ENCODE measurements around the gene MCEMP1.
"Not testable (repeated sequence)": the region's sequence is repeated elsewhere in the genome, so short reads cannot be mapped to it uniquely, and the experiment has no call there.

Gene MCEMP1

DNA sequence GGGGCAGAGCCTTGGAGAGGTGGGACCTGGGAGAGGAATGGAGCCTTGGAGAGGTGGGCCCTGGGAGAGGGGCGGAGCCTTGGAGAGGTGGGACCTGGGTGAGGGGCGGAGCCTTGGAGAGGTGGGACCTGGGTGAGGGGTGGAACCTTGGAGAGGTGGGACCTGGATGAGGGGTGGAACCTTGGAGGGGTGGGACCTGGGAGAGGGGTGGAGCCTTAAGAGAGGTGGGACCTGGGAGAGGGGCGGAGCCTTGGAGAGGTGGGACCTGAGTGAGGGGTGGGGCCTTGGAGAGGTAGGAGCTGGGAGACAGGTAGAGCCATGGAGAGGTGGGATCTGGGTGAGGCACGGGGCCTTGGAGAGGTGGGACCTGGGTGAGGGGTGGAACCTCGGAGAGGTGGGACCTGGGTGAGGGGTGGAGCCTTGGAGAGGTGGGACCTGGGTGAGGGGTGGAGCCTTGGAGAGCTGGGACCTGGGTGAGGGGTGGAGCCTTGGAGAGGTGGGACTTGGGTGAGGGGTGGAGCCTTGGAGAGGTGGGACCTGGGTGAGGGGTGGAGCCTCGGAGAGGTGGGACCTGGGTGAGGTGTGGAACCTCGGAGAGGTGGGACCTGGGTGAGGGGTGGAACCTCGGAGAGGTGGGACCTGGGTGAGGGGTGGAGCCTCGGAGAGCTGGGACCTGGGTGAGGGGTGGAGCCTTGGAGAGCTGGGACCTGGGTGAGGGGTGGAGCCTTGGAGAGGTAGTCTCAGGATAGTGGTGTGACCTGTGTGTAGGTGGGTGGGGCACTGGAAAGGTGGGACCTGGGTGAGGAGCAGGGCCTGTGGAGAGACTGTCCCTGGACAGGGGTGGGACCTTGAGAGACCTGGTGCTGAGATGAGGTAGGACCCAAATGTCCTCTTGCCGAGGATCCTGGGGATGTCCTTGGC, 33.0 kb upstream of the MCEMP1 start:
- not testable (repeated sequence) for DNase-seq (ENCODE audit: low spot score)

DNA sequence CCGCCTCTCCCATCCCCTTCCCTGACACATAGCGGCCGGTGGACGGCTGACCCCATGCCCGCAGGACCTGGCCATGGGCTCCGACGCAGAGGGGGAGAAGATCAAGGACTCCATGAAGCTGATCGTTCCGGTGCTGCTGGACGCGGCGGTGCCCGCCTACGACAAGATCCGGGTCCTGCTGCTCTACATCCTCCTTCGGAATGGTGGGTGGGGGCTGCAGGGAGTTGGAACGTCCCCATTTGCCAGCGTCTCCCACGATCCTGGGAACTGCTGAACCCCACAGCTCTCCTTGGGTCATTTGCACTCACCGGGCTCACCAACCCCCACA, 32.4 kb upstream of the MCEMP1 start:
- no peak for DNase-seq (ENCODE audit: low spot score)

DNA sequence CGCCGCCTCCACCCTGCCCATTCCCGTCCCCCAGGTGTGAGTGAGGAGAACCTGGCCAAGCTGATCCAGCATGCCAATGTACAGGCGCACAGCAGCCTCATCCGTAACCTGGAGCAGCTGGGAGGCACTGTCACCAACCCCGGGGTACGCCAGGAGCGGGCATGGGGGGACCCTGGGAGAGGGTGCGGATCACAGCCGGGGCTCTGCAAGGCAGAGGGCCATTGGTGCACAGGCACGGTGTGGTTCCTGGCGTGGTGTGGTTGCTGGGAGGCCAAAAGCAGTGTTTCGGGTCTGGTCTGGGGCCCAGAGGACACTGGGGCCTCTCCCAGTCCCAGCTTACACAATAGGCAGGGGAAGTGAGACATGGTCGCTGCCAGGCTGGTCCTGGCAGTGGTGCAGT, 31.7 kb upstream of the MCEMP1 start:
- DNase-seq (ENCODE audit: low spot score), result no peak

DNA sequence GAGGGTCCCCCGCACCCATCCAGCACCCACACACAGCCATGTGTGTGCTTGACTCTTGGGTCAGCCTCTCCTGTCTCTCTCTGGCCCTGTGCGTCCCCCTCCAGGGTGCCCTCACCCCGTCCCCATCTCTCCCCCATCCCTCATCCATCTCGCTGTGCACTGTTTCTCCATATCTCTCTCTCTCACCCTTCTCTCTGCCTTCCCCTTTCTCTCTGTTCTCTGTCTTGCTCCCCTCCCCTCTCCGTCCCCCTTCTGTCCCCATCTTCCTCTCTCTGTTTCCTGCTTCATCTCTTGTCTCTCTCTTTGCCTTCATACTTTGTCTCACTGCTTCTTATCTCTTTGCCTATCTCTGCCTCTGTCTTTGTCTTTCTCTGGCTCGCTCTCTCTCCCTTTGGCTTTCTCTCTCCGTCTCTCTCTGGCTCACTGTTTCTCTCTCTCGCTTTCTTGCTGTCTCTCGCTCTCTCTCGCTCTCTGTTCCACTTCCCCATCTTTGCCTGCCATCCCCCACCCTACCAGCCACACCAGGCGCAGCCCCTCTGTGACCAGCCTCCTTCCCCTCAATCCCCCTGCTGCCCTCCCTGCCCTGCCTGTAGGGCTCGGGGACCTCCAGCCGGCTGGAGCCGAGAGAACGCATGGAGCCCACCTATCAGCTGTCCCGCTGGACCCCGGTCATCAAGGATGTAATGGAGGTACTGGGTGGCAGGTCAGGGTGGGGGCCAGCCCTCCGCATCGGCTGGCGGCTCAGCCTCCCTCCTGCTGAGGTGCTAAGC, 31.0 kb upstream of the MCEMP1 start:
- no peak for DNase-seq (ENCODE audit: low spot score)

DNA sequence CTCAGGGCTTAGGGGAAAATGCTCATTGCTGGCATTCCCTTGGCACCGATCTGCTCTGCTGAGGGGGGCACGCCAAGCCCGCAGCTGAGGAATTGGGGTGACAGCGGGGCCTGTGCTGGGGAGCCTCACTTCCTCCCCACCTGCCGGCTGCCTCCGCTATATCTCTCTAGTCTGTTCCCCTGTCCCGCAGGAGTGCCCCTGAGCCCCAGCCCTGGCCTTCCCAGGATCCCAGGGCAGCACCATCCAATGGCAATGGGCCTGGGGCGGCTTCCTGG, 30.5 kb upstream of the MCEMP1 start:
- no peak for DNase-seq (ENCODE audit: low spot score)

DNA sequence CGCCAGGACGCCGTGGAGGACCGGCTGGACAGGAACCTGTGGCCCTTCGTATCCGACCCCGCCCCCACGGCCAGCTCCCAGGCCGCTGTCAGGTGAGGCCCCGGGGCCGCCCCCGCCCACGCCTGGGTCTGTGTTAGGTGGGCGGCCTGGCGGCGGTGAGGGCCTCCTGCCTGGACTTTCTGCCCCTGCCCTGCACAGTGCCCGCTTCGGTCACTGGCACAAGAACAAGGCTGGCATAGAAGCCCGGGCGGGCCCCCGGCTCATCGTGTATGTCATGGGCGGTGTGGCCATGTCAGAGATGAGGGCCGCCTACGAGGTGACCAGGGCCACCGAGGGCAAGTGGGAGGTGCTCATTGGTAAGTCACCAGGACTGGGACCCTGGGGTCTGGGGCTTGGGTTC, 29.7 kb upstream of the MCEMP1 start:
- no peak for DNase-seq (ENCODE audit: low spot score)

DNA sequence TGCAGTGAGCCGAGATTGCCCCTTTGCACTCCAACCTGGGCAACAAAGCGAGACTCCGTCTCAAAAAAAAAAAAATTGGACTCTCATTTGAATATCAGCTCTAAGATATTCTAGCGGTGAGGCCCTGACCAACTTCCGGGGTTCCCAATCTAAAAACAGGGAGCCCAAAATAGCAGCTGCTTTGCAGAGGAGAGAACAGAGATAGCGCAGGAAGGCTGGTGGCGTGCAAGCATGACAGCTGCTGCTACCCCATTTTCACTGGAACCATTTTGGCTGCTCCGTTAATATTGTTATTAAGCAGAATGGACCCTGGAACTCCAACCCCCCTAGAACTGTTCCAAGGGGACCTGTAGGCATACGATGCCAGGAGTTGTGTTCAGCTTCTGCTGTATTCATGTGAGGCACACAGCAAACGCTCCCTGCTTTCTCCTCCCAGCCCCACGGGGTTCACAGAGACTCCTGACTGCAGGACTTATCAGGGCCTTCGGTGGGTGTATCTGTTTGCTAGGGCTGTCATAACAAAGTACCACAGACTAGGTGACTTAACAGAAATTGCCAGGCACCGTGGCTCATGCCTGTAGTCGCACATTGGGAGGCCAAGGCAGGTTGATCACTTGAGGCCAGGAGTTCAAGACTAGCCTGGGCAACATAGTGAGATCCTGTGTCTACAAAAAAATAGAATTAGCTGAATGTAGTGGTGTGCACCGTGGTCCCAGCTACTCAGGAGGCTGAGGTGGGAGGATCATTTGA, 28.4 kb upstream of the MCEMP1 start:
- no peak for DNase-seq (ENCODE audit: low spot score)

DNA sequence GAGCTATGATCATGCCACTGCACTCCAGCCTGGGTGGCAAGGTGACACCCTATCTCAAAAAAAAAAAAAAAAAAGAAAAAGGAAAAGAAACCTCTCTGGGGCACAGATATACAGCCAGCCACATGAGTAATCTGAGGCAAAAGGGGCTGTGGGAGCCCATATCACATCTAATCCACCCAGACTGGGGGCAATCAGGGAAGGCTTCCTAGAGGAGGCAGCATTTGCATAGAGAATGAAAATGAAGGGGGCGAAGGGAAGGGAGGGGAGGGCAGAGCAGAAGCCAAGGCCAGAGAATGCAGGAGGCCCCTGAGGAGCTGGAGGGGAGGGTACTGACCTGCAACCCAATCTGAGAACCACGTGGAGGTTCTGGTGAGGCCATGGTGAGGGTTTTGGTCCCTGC, 26.7 kb upstream of the MCEMP1 start:
- DNase-seq (ENCODE audit: low spot score), result no peak

DNA sequence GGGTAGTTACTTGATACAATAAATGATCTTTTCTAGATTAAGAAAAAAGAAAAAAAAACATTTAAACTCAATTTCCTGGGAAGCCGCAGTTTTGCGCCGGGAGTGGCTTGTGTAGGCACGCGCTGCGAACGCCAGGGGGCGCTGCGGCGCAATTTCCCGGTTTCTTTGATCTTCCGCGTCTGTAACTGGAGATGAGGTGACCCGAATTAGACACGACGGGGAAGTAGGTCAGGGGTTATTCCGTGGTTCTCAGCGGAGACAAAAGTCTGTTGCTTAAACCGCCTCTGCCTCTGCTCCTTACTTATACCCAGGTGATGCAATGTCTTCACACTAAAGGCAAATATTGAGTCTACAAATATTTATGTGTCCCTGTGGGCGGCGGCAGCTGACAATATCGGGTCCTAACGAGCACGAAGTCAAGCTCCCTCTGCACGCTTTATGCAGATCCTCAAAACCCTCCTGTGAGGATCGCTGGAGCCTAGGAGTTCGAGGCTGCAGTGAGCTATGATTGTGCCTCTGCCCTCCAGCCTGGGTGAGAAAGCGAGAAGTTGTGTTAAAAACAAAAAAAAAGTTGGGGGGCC, 24.7 kb upstream of the MCEMP1 start:
- peak; percentile 46 for DNase-seq (ENCODE audit: low spot score)

DNA sequence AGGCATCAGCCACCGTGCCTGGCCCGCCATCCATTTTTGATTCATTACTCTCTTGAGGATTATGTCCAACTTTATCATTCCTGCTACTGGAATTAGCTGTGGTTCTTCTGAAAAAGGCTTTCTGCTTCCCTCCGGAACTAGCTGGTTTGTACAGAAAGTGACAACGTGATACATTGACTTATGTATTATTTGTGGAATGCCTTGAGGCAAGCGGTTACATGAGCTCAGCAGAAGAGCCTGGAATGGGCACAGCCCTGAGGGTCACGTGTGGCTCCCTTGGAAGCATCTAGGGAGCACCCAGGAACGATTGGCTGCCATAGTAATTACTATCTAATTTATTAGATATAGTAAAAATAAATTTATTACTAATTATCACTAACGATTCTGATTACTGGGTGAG, 22.5 kb upstream of the MCEMP1 start:
- DNase-seq (ENCODE audit: low spot score), result no peak

DNA sequence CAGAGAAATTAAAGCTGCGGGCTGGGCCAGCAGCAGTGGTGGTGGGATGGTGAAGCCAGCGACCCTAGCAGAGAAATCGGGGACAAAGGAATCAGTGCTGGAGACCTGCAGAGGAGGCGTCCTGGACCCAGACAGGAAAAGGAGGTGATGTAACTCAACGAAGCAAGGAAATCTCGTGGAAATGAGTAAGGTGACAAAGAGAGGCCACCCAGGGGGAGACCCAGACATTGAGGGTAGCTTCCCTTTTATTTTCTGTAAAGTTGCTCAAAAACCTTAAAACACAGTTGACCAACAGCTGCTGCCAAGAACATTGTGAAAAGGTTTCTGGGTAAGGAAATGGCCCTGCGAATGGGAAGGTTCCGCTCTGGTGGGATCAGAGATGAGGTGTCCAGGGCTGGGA, 21.3 kb upstream of the MCEMP1 start:
- no peak for DNase-seq (ENCODE audit: low spot score)

DNA sequence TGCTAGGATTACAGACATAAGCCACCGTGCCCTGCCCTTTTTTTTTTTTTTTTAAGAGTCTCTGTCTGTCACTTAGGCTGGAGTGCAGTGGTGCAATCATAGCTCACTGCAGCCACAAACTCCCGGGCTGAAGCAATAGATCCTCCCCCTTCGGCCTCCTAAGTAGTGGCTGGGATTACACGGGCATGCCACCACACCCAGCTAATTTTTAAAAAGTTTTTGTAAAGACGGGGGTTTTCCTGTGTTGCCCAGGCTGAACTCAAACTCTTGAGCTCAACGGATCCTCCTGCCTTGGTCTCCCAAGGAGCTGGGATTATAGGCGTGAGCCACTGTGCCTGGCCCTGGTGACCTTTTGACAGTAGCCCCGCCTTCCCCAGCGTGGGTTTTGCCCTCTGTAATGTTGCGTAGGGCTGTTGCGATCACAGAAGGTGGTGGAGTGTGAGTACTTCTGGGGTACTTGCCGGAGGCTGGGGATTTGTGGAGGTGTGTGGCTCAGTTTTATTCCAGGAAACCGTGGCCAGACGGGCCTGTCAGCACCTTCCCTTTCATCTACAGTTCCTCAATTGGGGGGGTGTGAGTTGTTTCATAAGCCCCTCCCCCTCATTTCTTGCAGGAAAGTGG, 19.6 kb upstream of the MCEMP1 start:
- DNase-seq (ENCODE audit: low spot score), result no peak

DNA sequence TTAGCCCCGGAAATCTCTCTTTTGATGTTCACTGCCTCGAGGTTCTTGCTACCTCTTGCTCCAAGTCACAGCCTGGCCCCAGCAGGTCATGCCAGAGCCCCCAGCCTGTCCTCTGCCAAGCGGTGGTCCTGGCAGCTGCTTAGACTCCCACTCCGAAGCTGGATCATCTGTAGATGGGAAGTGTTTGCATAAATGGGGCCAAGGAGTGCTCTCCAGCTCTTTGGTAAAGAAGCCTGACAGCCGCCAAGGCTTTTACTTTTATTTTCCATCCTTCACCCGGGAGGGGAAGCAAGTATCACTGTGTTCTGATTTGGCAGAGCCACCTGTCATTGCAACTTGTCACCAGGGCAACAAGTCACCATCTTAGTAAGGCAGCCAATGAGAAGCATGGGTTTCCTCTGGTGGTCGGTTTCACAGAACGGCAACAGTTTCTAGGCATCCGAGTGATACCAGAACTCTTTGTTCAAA, 18.6 kb upstream of the MCEMP1 start:
- DNase-seq (ENCODE audit: low spot score), result peak; percentile 40

DNA sequence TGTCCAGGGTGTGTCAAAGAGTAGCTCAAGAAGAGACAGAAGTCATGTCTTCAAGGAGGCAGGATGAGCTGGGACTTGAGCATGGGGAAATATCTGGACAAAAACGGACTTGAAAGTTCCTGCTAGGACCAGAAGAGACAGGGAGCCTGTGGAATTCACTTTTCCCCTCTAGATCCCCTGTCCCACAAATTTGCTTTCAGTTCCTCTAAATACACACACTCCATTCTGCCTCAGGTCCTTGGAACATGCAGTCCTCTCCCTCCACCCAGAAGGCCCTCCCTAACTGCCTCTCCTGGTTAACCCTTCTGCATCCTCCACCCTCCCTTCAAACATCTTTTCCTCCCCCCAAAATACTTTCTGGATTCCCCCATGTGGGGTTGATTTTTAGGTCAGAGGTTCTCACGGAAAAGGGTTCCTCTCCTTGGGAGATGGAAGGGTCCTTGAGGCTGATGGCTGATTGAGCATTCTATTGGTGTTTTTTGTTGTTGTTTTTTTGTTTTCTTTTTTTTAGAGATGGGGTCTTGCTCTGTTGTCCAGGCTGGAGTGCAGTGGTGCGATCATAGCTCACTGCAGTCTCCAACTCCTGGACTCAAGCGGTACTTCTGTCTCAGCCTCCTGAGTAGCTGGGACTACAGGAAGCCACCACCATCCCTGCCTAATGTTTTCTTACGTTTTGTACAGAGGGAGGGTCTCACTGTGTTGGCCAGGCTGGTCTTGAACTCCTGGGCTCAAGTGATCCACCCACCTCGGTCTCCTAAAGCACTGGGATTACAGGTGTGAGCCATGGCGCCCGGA, 14.9 kb upstream of the MCEMP1 start:
- no peak for DNase-seq (ENCODE audit: low spot score)

DNA sequence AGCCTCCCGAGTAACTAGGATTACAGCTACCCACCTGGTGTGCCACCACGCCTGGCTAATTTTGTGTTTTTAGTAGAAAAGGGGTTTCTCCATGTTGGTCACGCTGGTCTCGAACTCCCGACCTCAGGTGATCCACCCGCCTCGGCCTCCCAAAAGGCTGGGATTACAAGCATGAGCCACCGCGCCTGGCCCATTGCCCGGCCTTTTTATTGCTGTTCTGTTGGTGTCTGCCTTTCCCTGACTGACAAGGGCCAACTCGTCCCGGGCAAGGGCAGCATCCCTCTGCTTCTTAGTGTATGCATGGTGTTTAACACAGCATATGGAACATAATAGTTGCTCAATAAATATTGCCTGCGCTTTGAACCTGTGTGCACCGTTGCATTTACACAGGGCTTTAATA, 14.2 kb upstream of the MCEMP1 start:
- no peak for DNase-seq (ENCODE audit: low spot score)

DNA sequence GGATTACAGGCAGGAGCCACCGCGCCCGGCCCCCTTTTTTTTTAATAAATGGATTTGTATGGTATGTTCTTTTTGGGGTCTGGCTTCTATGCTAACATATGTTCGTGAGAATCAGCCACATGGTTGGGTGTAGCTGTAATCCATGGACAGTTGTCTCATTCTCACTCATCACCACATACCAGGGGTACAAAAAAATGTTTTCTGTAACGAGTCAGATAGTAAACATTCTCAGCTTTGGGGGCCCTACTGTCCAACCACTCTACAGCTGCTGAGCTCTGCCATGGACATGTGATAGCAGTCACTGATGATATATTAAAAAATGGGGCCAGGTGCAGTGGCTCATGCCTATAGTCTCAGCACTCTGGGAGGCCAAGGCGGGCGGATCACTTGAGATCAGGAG, 13.2 kb upstream of the MCEMP1 start:
- no peak for DNase-seq (ENCODE audit: low spot score)

DNA sequence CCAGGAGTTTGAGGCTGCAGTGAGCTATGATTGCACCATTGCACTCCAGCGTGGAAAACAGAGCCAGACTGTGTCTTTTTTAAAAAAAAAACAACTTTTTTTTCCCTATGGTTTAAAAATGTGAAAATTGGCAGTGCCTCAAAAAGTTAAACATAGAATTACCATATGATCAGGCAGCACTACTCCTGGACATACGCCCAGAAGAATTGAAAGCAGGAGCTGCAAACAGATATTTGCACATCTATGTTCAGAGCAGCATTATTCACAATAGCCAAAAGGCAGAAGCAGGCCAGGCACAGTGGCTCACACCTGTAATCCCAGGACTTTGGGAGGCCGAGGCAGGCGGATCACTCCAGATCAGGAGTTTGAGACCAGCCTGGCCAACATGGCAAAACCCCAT, 11.8 kb upstream of the MCEMP1 start:
- no peak for DNase-seq (ENCODE audit: low spot score)

DNA sequence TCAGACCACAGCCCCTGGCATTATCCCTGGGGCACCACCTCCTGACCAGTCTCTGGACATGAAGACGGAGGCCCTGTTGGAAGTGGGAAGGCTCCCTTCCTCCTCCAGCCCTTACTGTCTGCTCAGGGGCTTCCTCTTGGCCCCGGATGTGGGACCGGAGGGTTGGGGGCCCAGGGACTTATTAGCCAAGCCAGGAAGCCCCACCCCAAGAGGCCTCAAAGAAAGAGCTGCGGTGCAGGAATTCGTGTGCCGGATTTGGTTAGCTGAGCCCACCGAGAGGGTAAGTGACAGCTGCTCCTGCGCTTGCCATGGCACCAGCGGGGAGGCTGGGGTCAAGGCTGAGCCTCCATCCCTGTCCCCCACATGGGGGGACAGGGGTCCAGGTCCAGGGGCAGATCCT, 8.0 kb upstream of the MCEMP1 start, which contains the start of gene RETN:
TSS of gene RETN (plus strand) at position 208 of the 400 bp plus-strand sequence. CDS start 278 bp downstream, outside the sequence.
- DNase-seq (ENCODE audit: low spot score), result no peak

DNA sequence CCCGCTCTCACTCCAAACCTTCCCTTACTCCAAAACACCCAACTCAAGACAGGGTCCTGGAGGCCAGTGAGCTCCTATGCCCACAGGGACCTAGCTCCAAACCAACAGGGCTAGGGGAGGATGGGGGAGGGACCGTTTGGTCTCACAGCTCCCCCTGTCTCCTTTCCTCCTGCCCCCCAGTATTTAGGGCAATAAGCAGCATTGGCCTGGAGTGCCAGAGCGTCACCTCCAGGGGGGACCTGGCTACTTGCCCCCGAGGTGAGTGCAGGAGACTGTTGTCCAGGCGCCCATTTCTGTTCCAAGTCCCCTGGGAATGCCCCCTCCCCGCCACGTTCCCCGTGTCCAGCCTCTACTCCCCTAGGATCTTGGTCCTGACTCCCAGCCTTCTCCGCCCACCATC, 7.2 kb upstream of the MCEMP1 start:
- no peak for DNase-seq (ENCODE audit: low spot score)

DNA sequence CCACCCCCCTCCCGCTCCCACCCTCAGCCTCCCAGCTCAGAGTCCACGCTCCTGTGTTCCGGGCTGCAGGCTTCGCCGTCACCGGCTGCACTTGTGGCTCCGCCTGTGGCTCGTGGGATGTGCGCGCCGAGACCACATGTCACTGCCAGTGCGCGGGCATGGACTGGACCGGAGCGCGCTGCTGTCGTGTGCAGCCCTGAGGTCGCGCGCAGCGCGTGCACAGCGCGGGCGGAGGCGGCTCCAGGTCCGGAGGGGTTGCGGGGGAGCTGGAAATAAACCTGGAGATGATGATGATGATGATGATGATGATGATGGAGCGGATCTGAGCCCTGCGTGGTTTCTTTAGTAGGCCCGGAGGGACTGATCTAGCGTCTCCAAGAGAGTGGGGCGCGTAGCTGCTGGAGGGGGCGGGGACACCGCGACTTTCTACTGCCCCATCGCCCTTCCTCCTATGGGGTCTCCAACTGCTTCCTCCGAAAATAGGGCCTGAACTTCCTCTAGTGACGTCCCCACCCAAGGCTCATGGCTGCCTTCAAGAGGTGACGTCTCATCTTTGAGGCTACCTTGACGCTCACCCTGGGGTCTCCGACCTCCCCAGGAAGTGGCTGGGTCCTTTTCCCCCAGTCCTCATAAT, 6.6 kb upstream of the MCEMP1 start:
- no peak for DNase-seq (ENCODE audit: low spot score)

DNA sequence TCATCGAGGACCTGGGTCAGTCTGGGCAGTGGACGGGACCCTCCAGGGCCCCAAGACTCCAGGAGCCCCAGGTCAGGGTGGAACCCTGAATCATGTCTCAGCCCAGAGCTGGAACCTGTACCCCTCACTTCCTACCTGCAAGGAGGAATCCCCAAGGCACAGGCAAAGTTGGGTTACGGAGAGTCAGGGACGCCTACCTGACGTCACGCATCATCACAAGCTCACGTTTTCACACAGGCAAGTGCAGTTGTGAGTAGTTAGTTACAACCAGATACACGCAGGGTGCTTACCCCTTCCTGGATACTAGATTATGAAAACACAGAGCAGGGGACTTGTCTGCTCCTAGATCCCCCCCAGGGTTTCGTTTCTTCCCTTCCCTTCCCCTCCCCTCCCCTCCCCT, 6.1 kb upstream of the MCEMP1 start:
- DNase-seq (ENCODE audit: low spot score), result no peak

All from globus pallidus (tissue), 1 donor.